Measurements from ENCODE around the gene SCN2A. TPM values are rescaled to one million over a fixed set of nuclear protein-coding genes. Genes with fewer than 3 reads are reported as not detected.

The SCN2A gene
- total and polyA plus RNA-seq, 9 of the 15 experiments (the other 6 are each of a cell fraction or from before 2014, with no cell fraction given), result 0.08 to 0.69 (median 0.31) TPM; not detected in 1

- FAIRE-seq (no peak), ATAC-seq (no peak), DNase-seq (ENCODE audit: extremely low read depth in 1 of 4, low spot score in 3 of 4) (no peak)
- Histone ChIP-seq H3K36me3 (ENCODE audit: control insufficient read depth, insufficient read depth, low read length) (no peaks in the 10 kb centered on the region), H3K79me2 (ENCODE audit: control insufficient read depth, insufficient read depth, low read length) (no peaks in the 10 kb centered on the region), H3K4me1 (replicated peaks in 1 of 2; ENCODE audit: control insufficient read depth in 2 of 2, insufficient read depth in 2 of 2, low read length in 2 of 2) (no peaks in the 10 kb centered on the region), H4K20me1 (replicated peaks; ENCODE audit: control insufficient read depth, insufficient read depth, low read length) (no peaks in the 10 kb centered on the region), H3K27me3 (ENCODE audit: control insufficient read depth in 2 of 2, insufficient read depth in 2 of 2, low read length in 2 of 2) (no peaks in the 10 kb centered on the region), H3K9ac (ENCODE audit: insufficient read depth in 1 of 2, low read depth in 2 of 2, low read length in 2 of 2) (no peak overlapping the region), H3K9me3 (replicated peaks; ENCODE audit: control insufficient read depth, insufficient read depth, low read depth, low read length) (no peaks in the 10 kb centered on the region; the same call in 1 of the 2 replicates), H3K27ac (ENCODE audit: extremely low read depth, low read depth, low read length) (no peak overlapping the region), H2AFZ (ENCODE audit: low read depth, low read length) (no peak overlapping the region), H3K4me3 (no peak overlapping the region), H3K4me2 (ENCODE audit: insufficient read depth, low read length) (no peak overlapping the region), H3K9me1 (ENCODE audit: control insufficient read depth, insufficient read depth, low read length) (no peaks in the 10 kb centered on the region)
- 0% methylated on average over 3 of the region's 3 CpGs for WGBS (ENCODE audit: insufficient coverage, low coverage, missing lambda C conversion rate)
- no TSS peak for BruUV-seq (replicated peaks)
- ChIA-PET POLR2A (no interaction called here), CTCF (ENCODE audit: low intra/inter-chr PET ratio) (no interaction called here)
- no peak for TF ChIP-seq ZBTB9 (CRISPR knock-in tag; IDR thresholded peaks at IDR 0.05)
- TF ChIP-seq, protein P1, sequence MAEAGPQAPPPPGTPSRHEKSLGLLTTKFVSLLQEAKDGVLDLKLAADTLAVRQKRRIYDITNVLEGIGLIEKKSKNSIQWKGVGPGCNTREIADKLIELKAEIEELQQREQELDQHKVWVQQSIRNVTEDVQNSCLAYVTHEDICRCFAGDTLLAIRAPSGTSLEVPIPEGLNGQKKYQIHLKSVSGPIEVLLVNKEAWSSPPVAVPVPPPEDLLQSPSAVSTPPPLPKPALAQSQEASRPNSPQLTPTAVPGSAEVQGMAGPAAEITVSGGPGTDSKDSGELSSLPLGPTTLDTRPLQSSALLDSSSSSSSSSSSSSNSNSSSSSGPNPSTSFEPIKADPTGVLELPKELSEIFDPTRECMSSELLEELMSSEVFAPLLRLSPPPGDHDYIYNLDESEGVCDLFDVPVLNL (CRISPR knock-in tag; IDR thresholded peaks at IDR 0.05; ENCODE audit: low read depth), result no peak
- no peak for TF ChIP-seq RBM17 (IDR thresholded peaks at IDR 0.05; ENCODE audit: borderline replicate concordance, low read depth, low read length)
- no peak for TF ChIP-seq ZNF282 (CRISPR knock-in tag; IDR thresholded peaks at IDR 0.05)
- TF ChIP-seq BRD9 (IDR thresholded peaks at IDR 0.05; ENCODE audit: low read depth, partially characterized antibody), result no peak
- TF ChIP-seq MTA1 (IDR thresholded peaks at IDR 0.05; ENCODE audit: borderline replicate concordance), result no peak
- no peak for TF ChIP-seq KLF1 (tag; IDR thresholded peaks at IDR 0.05)
- TF ChIP-seq HNRNPLL (IDR thresholded peaks at IDR 0.05; ENCODE audit: low read depth, low read length, poor library complexity, severe bottlenecking), result no peak
- TF ChIP-seq, protein P2, sequence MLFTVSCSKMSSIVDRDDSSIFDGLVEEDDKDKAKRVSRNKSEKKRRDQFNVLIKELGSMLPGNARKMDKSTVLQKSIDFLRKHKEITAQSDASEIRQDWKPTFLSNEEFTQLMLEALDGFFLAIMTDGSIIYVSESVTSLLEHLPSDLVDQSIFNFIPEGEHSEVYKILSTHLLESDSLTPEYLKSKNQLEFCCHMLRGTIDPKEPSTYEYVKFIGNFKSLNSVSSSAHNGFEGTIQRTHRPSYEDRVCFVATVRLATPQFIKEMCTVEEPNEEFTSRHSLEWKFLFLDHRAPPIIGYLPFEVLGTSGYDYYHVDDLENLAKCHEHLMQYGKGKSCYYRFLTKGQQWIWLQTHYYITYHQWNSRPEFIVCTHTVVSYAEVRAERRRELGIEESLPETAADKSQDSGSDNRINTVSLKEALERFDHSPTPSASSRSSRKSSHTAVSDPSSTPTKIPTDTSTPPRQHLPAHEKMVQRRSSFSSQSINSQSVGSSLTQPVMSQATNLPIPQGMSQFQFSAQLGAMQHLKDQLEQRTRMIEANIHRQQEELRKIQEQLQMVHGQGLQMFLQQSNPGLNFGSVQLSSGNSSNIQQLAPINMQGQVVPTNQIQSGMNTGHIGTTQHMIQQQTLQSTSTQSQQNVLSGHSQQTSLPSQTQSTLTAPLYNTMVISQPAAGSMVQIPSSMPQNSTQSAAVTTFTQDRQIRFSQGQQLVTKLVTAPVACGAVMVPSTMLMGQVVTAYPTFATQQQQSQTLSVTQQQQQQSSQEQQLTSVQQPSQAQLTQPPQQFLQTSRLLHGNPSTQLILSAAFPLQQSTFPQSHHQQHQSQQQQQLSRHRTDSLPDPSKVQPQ (CRISPR knock-in tag; IDR thresholded peaks at IDR 0.05; ENCODE audit: borderline replicate concordance), result no peak
- TF ChIP-seq ZNF217 (CRISPR knock-in tag; IDR thresholded peaks at IDR 0.05), result no peak
- no peak for TF ChIP-seq ZNF23 (CRISPR knock-in tag; IDR thresholded peaks at IDR 0.05)
- TF ChIP-seq, protein P3, sequence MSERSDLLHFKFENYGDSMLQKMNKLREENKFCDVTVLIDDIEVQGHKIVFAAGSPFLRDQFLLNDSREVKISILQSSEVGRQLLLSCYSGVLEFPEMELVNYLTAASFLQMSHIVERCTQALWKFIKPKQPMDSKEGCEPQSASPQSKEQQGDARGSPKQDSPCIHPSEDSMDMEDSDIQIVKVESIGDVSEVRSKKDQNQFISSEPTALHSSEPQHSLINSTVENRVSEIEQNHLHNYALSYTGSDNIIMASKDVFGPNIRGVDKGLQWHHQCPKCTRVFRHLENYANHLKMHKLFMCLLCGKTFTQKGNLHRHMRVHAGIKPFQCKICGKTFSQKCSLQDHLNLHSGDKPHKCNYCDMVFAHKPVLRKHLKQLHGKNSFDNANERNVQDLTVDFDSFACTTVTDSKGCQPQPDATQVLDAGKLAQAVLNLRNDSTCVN (CRISPR knock-in tag; IDR thresholded peaks at IDR 0.05), result no peak
- TF ChIP-seq GATAD2A (IDR thresholded peaks at IDR 0.05), result no peak
- in situ Hi-C loops (cut with MboI) (no loop called here), intact Hi-C loops (cut with micrococcal nuclease) (no loop called here)
Measured at GRCh38 chr2:165408186-165408585, 169.0 kb downstream of the SCN2A start.
